T-helper 17 cell (primary cell): Measurements from ENCODE around the gene CDC42. TPM values are rescaled to one million over a fixed set of nuclear protein-coding genes. Genes with fewer than 3 reads are reported as not detected.

Experiments
- ATAC-seq: fragments of 150-1000 bp; cut with Tn5 transposase; 2 replicates; pipeline ENCODE4 v1.10.0; 2021; ENCODE audit warnings: mild to moderate bottlenecking, moderate library complexity
- DNase-seq, 3 donors: peaks; one replicate each; pipeline versions ENCODE4 v3.0.0 to v3.0.0-alpha.2; 2020 to 2021
- H3K9me3 ChIP-seq: one replicate; pipeline ENCODE4 v1.7.0; 2013; ENCODE audit warnings: low read length, mild to moderate bottlenecking; ENCODE audit not compliant: control insufficient read depth, poor library complexity, severe bottlenecking
- H3K27ac Mint-ChIP-seq: one replicate; pipeline ENCODE4 v1.8.0; 2022; ENCODE audit warnings: mild to moderate bottlenecking, moderate library complexity, mixed read lengths
- H3K27me3 Mint-ChIP-seq: one replicate; pipeline ENCODE4 v1.8.0; 2022; ENCODE audit warnings: mixed read lengths
- H3K36me3 Mint-ChIP-seq: one replicate; pipeline ENCODE4 v1.8.0; 2022; ENCODE audit warnings: low read depth, mixed read lengths
- H3K4me1 Mint-ChIP-seq: one replicate; pipeline ENCODE4 v1.8.0; 2022; ENCODE audit warnings: mild to moderate bottlenecking, mixed read lengths
- H3K4me3 Mint-ChIP-seq: one replicate; pipeline ENCODE4 v1.8.0; 2022; ENCODE audit warnings: mild to moderate bottlenecking, moderate library complexity, mixed read lengths
- total RNA-seq, 4 donors: library from RNA in 2 of 4; stranded (reverse) in 2 of 4; gene quantifications; one replicate each; pipeline ENCODE4 v1.2.3 and lab custom pipeline; 2022 to 2026

Gene CDC42
- total RNA-seq, 2 donors from 2014 or later, result 371 to 385 TPM

DNA sequence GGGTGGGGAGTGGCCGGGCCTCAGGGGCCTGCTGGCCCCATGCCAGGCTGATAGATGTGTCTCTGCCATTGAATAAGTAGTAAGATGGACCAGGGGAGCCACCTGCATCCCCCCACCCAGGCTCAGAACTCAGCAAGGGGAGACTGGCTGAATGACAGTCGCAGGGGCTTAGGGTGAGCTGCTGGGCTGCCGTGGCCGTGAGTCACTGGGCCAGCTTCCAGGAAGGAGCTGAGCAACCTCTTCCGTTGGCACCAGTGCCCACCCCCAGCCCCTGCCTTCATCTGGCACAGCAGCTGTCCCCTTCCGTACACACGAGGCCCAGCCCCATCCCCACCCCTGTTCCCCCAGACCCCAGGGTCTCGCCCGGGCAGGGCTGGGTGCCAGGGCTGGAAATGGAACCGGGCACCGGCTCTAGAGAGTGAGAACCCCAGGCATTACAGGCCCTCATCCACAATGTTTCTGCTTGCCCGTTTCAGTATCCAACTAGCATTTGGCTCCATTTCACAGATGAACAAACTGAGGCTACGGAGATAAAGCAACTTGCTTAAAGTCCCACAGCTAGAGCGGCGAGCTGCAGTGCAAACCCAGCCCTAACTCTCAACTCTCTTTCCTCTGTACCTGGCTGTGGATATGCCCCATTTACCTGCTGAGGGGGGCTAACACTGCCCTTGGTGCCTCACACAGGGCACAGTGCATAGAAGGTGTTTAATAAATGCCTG is 80.2 kb downstream of the CDC42 start:
- H3K9me3 ChIP-seq, result no peaks in the 10 kb centered on the region
- DNase-seq (no peak), ATAC-seq (no peak)
- H3K27me3 Mint-ChIP-seq, result peaks cover 7% of the 10 kb centered on the region
- no peak overlapping the region for H3K27ac Mint-ChIP-seq
- H3K36me3 Mint-ChIP-seq, result no peaks in the 10 kb centered on the region
- H3K4me1 Mint-ChIP-seq, result peaks cover 8% of the 10 kb centered on the region
- H3K4me3 Mint-ChIP-seq, result no peak overlapping the region

- no peaks in the 10 kb centered on the region for H3K9me3 ChIP-seq
- DNase-seq (no peak), ATAC-seq (no peak)
- Mint-ChIP-seq H3K36me3 (no peaks in the 10 kb centered on the region), H3K4me1 (peaks cover 8% of the 10 kb centered on the region), H3K27ac (no peak overlapping the region), H3K27me3 (peaks cover 14% of the 10 kb centered on the region), H3K4me3 (no peak overlapping the region)
These were observed 80.9 kb downstream of the CDC42 start for GRCh38 chr1:22133247-22133930.

DNA sequence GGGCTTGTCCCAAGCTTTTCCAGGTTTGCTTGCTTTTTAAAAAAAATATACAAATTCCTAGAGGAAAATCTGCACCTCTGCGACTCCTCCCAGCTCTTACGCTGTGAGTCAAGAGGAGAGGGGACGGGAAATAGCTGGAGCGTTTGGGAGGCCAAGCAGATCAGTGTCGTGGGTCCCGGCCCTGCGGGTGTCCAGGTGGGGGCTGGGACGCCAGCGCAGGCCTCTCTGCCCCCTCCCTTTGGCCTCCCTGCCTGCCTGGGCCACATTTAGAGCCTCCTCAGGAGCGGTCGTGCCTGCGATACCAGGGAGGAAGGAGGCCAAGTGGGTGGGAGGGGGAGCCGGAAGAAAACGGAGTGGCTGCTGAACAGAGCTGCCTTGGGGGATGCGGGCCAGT is 81.4 kb downstream of the CDC42 start:
- no peak for ATAC-seq
- no peak for DNase-seq
- Mint-ChIP-seq H3K4me1 (peaks cover 6% of the 10 kb centered on the region), H3K4me3 (no peak overlapping the region), H3K36me3 (no peaks in the 10 kb centered on the region), H3K27me3 (peaks cover 17% of the 10 kb centered on the region), H3K27ac (no peak overlapping the region)
- no peaks in the 10 kb centered on the region for H3K9me3 ChIP-seq

- no peak for DNase-seq
- Mint-ChIP-seq H3K27me3 (peaks cover 39% of the 10 kb centered on the region), H3K4me3 (no peak overlapping the region), H3K4me1 (peaks cover 3% of the 10 kb centered on the region), H3K36me3 (no peaks in the 10 kb centered on the region), H3K27ac (no peak overlapping the region)
- ATAC-seq, result no peak
- no peaks in the 10 kb centered on the region for H3K9me3 ChIP-seq
These were observed 84.7 kb downstream of the CDC42 start for GRCh38 chr1:22137004-22137720.

- peaks cover 10% of the 10 kb centered on the region for H3K4me1 Mint-ChIP-seq
- peaks cover 45% of the 10 kb centered on the region for H3K27me3 Mint-ChIP-seq
- H3K4me3 Mint-ChIP-seq, result no peak overlapping the region
- no peaks in the 10 kb centered on the region for H3K9me3 ChIP-seq
- DNase-seq (no peak), ATAC-seq (no peak)
- H3K36me3 Mint-ChIP-seq, result no peaks in the 10 kb centered on the region
- no peak overlapping the region for H3K27ac Mint-ChIP-seq
These were observed 86.6 kb downstream of the CDC42 start for GRCh38 chr1:22139066-22139594.

DNA sequence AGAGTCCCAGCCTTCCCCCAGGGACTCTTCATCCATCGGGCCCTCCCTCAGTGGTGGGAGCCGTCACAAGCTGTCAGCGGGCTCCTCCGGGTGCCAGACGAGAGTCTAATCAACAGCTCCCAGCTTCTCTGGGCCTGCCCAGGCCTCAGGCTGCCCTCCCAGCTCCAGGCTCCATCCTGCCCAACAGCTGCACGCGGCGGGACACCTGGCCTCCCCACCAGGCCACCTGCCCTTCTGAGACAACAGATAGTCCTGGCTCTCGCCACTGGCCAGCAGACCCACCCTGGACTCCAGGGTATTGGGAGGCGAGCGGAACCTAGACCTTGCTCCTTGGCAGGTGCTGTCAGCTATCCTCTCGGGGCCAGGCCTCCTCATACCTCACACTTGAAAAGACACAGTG is 87.3 kb downstream of the CDC42 start:
- no peak overlapping the region for H3K27ac Mint-ChIP-seq
- ATAC-seq (no peak), DNase-seq (no peak)
- no peaks in the 10 kb centered on the region for H3K36me3 Mint-ChIP-seq
- no peaks in the 10 kb centered on the region for H3K9me3 ChIP-seq
- peak overlapping the region; percentile 2 for H3K4me3 Mint-ChIP-seq
- peaks cover 50% of the 10 kb centered on the region for H3K27me3 Mint-ChIP-seq
- H3K4me1 Mint-ChIP-seq, result peaks cover 9% of the 10 kb centered on the region

Other genes with a start within 250 kb of the CDC42 start
- gene LDLRAD2, start 240.4 kb upstream of the CDC42 start, total RNA-seq, result not detected
- 1 to 10 TPM; 1.2 to 1.6 TPM for gene HSPG2, start 115.4 kb upstream of the CDC42 start, total RNA-seq
- not detected for gene CELA3B, start 75.7 kb upstream of the CDC42 start, total RNA-seq
- gene CELA3A, start 51.1 kb upstream of the CDC42 start, total RNA-seq, result not detected
- gene WNT4, start 90.4 kb downstream of the CDC42 start, total RNA-seq, result not detected